Measurements from ENCODE around the gene C2orf76.
"Not testable (repeated sequence)": the region's sequence is repeated elsewhere in the genome, so short reads cannot be mapped to it uniquely, and the experiment has no call there.

The C2orf76 gene

DNA sequence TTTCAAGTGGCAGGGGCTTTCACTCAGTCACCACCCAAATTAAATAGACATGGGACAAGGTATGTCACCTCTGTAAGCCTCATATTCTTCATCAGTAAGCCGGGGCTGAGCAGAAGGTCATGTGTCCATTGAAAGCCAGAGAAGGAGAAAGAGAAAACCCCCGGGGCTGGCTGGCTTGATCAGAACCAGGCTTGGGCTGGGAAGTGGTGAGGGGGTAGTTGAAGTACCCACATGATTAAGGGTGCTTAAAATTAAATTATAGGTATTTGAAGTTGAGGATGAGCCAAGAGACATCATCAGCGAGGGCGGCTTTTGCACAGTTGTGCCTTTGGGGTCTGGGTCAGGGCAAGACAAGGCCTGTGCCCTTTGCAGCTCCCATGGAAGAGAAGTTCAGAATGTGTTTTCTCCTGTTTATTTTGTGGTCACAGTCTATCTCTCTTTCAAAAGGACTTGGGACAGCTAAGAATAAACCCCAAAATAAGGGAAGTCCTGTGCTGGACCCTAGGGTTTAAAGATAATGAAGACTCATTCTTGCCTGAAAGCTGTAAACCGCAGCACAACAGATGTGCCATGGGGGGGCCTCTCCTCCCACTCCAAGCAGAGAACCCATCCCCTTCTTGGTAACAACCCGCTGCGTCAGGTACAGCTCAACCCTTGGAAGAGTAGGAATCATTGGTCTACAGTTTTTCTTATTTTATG, 10.8 kb upstream of the C2orf76 start:
- no peak for DNase-seq (ENCODE audit: low read depth in 2 of 2)

DNA sequence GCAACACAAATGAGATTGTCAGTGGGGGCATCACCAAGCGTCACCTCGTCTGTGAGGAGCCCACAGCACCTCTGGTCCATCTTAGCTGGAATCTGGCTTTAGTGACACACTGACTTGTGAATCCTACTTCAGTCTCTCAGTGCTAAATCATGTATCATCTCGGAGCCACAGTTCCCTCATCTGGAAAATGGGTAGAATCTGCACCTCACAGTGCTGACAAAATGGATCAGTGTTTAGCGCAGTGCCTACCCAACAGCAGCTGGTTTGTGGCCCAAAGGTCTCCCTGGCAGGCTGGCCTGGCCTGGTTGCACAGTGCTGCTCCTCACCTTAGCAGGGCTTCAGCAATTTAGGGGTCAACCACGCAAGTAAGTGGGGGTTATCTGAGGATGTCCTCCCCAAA, 10.2 kb upstream of the C2orf76 start:
- DNase-seq (ENCODE audit: low read depth in 2 of 2), result no peak

DNA sequence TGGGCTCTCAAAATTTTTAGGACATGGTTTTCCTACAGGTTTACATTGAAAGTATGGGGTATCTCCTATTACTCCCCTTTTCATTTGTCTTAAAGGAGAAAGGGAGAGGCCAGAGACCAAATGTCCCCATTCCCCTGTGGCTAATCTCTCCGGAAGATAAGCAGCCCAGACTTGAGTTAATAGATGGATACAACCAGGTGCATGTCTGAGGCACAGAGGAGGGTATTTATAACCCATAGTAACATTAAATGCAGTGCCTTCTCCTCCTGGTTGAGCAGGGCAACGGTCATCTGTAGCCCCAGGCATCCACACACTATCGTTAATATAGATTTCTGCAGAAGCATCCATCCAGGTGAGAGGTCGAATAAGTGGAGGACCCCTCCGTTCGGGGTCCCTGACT, 9.8 kb upstream of the C2orf76 start:
- DNase-seq (ENCODE audit: low read depth in 2 of 2), result not testable (repeated sequence)

DNA sequence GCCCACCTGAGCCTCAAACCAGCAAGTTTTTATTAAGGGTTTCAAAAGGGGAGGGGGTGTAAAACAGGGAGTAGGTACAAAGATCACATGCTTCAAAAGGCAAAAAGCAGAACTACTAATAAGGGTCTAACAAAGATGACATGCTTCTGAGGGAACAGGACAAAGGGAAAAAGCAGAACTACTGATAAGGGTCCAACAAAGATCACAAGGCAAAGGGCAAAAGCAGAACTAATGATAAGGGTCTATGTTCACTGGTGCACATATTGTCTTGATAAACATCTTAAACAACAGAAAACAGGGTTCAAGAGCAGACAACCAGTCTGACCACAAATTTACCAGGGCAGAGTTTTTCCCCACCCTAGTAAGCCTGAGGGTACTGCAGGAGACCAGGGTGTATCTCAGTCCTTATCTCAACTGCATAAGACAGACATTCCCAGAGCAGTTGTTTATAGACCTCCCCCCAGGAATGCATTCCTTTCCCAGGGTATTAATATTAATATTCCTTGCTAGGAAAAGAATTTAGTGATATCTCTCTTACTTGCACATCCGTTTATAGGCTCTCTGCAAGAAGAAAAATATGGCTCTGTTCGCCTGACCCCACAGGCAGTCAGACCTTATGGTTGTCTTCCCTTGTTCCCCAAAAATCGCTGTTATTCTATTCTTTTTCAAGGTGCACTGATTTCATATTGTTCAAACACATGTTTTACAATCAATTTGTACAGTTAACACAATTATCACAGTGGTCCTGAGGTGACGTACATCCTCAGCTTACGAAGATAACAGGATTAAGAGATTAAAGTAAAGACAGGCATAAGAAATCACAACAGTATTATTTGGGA, 7.5 kb upstream of the C2orf76 start:
- not testable (repeated sequence) for DNase-seq (ENCODE audit: low read depth in 2 of 2)

DNA sequence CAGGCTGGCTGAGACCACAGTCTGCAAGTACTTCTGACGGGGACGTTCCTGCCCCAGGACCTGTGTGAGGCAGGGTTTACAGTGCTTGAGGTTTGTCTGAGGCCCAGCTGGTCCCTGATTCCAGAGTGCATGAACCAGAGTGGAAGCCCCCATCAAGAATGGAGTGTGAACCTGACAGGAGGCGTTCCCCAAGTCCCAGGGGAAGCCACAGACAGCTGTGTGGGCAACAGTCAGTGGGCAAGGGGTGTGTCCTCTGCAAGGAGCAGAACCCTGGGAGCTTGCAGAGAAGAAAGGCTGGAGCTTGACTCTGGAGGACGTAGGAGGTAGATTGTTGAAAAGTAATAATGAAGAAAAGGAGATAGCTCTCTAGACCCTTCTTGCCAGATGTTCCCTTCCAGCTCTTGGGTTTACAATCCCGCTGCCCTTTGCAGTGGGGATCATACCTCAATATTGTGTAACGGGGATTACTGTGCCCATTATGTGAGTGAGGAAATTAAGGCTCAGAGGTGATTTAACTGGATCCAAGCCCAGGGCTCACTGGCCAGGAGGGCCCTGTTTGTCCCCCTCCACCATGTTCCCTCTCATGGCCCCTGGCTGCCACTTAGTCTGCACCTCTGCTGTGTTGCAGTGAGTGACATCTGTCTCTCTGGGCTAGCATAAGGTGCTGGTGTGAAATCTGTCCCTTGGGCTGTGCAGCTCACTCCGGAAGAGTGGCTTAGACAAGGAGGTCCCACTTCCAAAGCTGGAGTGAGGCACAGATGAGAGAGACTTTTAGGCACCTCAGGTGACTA, 6.3 kb upstream of the C2orf76 start:
- no peak for DNase-seq (ENCODE audit: low read depth in 2 of 2)

DNA sequence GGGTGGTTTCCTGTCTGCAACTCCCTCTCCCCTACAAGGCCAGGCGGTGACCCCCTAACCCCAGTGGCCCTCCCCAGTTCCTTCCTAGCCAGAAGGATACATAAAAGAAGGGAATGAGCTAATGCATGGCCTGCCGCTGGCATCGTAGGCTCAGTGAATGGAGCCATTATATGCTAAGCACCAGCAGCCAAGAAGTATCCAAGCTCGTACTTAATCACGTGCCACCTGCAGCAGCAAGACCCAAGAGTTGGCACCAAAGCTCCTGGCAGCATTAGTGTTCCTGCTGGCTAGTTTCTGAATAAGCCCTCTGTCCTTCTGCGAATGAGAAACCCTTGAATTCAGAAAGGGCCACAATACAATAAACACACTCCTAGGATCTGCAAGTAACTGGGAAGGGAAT, 4.5 kb upstream of the C2orf76 start:
- DNase-seq (ENCODE audit: low read depth in 2 of 2), result no peak

DNA sequence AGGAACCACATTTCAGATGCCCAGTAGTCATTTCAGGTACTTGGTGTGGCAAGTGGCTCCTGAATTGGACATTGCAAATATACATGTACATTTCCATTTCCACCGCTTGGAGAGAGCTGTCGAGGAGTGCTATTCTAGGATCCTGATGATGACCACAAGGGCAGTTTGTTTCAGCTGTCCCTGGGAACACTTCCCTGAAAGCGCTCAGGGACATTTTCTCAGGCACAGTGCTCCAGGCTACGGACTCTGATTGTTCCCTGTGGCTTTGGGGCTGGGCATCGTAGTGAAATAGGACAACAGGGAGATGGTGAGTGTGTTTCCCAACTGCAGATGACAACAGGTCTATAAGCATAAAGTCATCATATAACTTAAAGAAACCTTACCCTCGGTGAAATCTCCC, 3.2 kb upstream of the C2orf76 start:
- DNase-seq (ENCODE audit: low read depth in 2 of 2), result no peak

DNA sequence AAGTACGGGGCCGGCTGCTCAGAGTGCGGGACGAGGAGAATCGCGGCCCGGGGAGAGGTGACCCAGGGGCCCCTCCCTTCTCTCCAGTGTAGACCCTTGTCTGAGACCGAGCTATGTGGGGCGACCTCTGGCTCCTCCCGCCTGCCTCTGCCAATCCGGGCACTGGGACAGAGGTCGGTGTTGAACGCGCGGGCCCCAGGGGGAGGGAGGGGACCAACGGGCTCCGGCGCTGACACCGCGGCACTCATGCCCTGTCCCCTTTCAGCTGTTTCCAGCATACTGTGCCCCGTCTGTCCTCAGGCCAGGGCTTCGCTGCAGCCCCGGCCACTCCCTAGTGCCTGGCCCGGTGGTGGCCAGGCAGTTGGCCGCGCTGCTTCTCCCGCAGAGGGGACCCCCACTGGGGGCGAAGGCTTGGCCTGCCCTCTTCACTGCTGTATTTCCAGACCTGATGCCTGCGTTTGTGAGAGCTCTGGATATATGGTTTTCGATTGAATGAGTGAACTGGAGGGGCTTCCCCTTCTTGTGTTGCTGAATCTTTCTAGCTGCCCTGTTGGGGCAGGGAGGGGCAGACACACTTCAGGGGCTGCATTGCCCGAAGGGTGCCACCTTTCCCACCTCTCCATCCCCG, 952 bp upstream of the C2orf76 start:
- DNase-seq (ENCODE audit: low read depth in 2 of 2), result peak; percentile 42 to 43

DNA sequence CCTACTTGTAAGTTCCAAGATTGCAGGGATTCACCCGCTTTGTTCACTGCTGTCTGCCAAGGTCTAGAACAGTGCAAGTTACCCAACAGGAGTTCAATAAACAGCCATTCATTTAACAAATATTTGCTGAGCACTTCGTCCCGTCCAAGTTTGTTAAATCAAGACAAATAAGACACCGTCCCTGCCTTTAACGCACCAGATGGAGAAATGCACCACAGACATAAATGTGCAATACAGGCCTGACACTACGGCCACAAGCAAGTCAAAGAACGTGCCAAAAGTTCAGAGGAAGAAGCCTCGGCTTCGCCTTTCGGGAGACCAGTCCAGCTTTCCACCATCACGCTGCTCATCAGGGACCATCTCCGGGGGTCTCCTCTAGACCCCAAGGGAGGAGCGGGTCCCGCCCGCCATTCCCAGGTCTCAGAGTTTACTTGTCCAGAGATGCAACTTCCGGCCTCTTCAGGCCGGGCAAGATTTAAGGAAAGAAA, 429 bp downstream of the C2orf76 start:
- no peak for DNase-seq (ENCODE audit: low read depth in 2 of 2)

DNA sequence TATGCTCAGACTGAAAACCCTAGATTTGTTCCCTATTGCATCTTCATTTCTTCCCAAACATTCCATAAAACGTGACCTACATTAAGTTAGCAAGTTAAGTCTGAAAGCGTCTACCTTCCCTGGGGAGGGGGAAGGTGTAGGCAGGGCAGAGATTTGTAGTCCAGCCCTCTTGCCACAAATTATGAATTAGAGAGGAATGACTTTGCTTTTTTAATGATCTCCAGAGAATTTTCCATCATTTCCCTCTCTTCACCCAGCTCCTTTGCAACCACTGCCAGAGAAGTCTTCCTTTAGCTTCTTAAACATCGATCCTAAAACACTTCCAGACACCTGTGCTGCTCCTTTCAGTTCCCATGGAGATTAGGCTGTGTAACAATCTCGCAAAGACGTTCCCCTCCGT, 1.2 kb downstream of the C2orf76 start:
- DNase-seq (ENCODE audit: low read depth in 2 of 2), result no peak

DNA sequence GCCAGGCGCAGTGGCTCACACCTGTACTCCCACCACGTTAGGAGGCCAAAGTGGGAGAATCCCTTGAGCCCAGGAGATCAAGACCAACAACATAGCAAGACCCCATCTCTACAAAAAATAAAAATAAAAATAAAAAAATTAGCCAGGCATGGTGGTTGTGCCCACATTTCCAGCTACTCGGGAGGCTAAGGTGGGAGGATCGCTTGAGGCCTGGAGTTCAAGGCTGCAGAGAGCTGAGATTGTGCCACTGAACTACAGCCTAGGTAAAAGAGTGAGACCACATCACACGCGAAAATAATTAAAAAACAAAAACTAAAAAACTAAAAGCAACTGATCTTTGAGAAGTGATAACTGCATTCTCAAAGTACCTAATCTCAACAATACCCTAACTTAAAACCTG, 1.8 kb downstream of the C2orf76 start:
- no peak for DNase-seq (ENCODE audit: low read depth in 2 of 2)

DNA sequence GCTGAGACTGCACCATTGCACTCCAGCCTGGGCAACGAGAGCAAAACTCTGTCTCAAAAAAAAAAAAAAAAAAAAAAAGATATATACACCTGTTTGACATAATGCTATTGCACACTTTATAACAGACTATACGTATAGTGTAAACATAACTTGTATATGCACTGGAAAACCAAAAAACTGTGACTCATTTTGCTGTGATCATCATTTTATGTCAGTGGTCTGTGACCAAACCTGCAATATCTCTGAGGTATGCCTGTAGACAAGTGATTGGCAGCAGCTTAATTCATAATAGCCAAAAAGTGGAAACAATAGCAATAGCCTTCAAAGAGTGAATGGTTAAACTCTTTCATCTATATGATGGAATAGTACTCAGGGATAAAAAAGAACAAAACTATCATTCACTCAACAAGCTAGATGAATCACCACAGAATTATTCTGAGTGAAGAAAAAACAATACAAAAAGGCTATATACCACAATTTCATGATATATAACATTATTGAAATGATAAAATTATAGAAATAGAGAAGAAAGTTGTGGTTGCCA, 6.1 kb downstream of the C2orf76 start:
- no peak for DNase-seq (ENCODE audit: low read depth in 2 of 2)

DNA sequence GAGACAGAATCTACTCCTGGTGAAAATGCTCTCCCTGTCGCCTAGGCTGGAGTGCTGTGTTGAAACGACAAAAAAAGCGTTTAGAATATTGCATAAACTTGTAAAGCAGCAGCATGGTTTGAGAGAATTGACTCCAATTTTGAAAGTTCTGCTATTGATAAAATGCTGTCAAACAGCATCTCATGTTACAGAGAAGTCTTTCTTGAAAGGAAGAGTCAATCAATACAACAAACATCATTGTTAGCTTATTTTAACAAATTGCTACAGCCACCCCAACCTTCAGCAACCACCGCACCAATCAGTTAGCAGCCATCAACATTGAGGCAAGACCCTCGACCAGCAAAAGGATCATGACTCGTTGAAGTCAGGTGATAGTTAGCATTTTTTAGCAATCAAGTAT, 6.9 kb downstream of the C2orf76 start:
- DNase-seq (ENCODE audit: low read depth in 2 of 2), result no peak

DNA sequence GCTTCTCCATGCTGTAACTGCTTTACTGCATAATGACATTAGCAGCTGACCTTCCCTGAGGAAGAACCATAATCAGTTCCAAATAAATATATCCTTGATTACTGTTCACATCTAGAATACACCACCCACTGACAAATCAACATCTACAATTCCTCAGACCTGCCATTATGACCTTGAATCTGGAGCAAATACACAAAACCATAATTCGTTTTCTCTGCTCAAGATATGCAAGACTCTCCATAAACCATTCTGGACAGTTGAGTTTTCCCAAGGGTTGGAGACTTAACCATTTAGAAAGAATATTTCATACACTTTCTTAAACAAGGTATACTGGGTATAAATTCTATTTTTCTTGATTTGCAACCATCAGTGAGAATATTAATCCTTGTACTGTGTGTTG, 11.8 kb downstream of the C2orf76 start:
- DNase-seq (ENCODE audit: low read depth in 2 of 2), result no peak

DNA sequence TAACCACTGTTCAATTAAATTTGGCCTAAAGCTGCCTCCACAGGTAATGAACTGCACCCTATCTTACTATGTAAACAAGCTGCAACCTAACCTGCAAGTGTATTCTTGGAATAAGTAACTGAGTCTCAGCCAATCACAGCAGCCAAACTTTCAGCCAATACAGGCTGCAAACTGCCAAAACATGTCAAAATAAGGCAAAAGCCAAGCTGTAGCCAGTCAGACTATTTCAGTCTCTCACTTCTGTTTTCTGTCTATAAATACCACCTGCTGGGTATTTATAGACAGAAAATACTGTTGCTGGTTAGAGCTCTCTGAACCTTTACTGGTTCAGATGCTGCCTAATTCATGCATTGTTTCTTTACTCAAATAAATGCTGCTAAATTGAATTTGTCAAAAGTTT, 14.3 kb downstream of the C2orf76 start:
- DNase-seq (ENCODE audit: low read depth in 2 of 2), result no peak

DNA sequence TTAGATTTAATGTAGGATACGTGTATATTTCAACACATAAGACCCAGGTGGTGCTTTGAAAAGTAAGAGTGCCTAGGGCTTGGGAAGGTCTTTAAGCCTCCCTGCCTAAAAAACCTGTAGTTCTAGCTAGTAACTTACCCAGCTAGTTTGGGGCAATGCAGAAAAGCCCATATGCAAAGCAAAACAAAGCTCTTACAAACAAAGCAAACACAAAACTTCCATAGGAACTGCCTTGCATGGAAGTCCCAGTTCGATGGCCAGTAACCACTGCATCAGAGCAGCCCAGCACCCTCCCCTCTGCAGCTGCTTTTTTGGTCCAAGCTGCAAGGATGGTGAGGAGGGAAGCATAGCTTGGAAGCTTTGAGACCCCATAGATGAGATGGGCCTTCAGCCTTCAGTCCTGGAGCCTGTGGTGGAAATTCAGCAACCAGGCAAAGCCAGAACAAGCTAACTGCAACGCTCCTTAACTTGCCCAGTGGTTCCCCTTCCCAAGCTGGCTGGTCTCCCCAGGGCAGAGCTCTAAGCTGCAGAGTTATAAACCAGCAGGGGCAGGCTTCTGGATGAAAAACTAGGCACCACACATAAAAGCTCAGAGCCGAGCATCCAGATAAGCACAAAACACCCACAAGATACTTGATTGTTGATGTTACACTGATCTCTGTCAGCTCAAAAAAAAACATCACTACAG, 16.2 kb downstream of the C2orf76 start:
- DNase-seq (ENCODE audit: low read depth in 2 of 2), result no peak

DNA sequence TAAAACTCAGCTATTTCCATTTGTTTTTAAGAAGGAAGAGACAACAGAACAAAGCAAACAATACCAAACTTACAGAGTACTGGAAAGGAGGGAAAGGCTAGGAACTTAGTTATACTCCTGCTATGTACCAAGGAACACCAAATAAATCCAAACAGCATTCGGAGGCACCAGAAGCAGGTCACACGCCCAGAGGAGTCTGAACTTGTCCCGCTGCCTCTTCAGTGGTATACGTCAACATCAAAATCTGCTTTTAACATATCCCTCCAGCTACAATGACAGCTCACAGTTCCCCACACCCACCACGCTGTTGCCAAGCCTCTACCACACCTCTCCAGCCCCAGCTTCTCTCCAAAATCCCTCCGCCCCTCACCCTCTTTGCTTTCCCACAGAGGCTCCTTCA, 17.3 kb downstream of the C2orf76 start:
- DNase-seq (ENCODE audit: low read depth in 2 of 2), result no peak

DNA sequence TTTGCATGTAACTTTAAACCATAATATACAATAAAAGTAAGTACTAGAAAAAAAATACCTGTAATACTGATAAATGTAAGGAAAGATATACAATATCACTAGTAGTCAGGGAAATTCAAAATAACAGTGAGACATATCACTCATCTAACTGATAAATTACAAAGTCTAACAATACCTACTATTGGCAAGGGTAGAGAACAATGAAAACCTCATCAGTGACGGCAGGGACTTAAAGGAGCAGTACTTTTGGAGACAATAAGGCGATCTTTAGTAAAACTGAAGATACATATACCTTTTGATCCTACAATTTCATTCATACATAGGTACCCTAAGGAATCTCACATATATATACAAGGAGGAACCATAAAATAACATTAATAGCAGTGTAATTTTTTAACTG, 24.9 kb downstream of the C2orf76 start:
- DNase-seq (ENCODE audit: low read depth in 2 of 2), result no peak

DNA sequence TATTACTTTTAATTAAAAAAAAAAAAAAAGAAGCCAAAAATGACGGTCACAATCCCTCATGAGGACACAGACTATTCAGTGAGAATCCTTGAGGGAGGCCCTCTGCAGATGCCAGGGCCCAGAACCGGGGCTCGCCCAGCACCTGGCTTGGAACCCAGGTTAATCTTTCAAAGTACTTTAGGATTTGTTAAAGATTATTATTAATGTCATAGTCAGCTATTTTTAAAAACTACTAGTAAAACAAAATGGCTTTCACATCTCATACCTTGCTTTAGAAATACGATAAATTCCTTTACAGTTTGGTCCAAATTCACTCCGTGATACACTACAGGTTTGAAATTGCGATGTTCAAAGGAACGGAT, 27.1 kb downstream of the C2orf76 start:
- no peak for DNase-seq (ENCODE audit: low read depth in 2 of 2)

DNA sequence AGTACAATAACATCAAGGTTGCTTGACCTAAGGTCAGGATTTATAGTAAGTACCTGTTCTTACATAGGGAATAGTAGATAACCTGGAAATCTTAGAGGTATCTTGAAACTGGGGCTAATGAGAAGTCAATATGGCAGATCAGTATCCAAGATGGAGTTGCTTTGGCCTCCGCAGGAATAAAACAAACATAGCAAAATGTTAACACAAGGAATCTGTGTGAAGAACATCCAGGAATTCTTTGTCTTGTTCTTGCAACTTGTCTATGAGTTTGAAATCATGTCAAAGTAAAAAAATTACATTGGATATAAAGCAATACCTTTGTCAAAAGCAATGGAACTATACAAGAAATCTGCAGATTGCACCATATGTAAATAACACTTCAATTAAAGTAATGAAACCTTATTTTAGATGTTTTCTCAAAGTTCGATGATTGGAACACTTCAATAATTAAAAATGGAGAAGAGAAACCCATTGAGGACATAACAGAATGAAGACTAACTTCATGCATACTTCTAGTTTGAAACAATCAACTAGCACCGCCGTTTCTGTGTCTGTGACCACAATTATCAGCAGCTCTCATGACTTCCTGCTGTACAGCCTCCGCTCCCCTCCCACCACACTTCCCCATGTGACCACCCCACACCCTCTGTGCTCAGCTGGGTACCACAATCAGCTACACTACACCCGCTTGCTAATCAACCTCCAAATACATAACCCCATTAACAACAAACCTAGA, 27.6 kb downstream of the C2orf76 start:
- no peak for DNase-seq (ENCODE audit: low read depth in 2 of 2)
